Endothelial cell of umbilical vein (primary cell): ENCODE data around the gene IL10. TPM values are rescaled to one million over a fixed set of nuclear protein-coding genes. Genes with fewer than 3 reads are reported as not detected.

ENCODE experiments used
- BruUV-seq: library from RNA; stranded (reverse); fragments of 400-500 nt; replicated peaks from 2 replicates; lab custom pipeline; 2021; lab: Mats Ljungman, UMichigan
- CTCF ChIA-PET: fragments of 300-600, 350-600 bp; sonication (Branson Sonifier 250); formaldehyde crosslinking; loops from one replicate; lab custom pipeline; 2021; ENCODE audit warnings: antibody characterized with exemption, inconsistent platforms; lab: Charles Lee
- POLR2A ChIA-PET: fragments of 300-600, 350-600 bp; sonication (Branson Sonifier 250); formaldehyde crosslinking; loops from one replicate; lab custom pipeline; 2021; ENCODE audit warnings: antibody characterized with exemption, inconsistent platforms; lab: Charles Lee
- DNase-seq: peaks from one replicate; pipeline ENCODE4 v3.0.0-alpha.2; 2011; ENCODE audit warnings: low read depth, low spot score
- FAIRE-seq: peaks from 2 replicates; lab custom pipeline; 2011; peaks lifted over from hg19 to GRCh38; lab: Jason Lieb, UNC
- H2AFZ ChIP-seq: 2 replicates; pipeline ENCODE4 v1.6.0; 2012; ENCODE audit warnings: low read depth, low read length, control low read depth, inconsistent platforms
- H3K27ac ChIP-seq: 2 replicates; pipeline ENCODE4 v1.5.1; 2011; ENCODE audit warnings: low read depth, mild to moderate bottlenecking, control low read depth, low read length, moderate library complexity; ENCODE audit not compliant: insufficient read depth
- H3K27me3 ChIP-seq, 2 experiments: 2 replicates each; pipeline versions ENCODE4 v1.6.0 to v1.6.1; 2011; ENCODE audit warnings: low read length in 2 of 2, mixed read lengths in 1 of 2; ENCODE audit not compliant: control insufficient read depth in 2 of 2, insufficient read depth in 2 of 2
- H3K36me3 ChIP-seq, 2 experiments: 2 replicates in 1 of 2; 3 replicates in 1 of 2; pipeline ENCODE4 v1.5.1; 2011; ENCODE audit warnings: low read length in 2 of 2, mild to moderate bottlenecking in 1 of 2, moderate library complexity in 1 of 2; ENCODE audit not compliant: control insufficient read depth in 2 of 2, insufficient read depth in 2 of 2; ENCODE audit errors: extremely low read depth in 1 of 2
- H3K4me1 ChIP-seq: 3 replicates; pipeline ENCODE4 v1.5.1; 2011; ENCODE audit warnings: mild to moderate bottlenecking, low read length; ENCODE audit not compliant: control insufficient read depth, insufficient read depth; ENCODE audit errors: extremely low read depth
- H3K4me2 ChIP-seq: 2 replicates; pipeline ENCODE4 v1.6.1; 2011; ENCODE audit warnings: low read length, control low read depth, mixed read lengths; ENCODE audit not compliant: insufficient read depth
- H3K4me3 ChIP-seq, 3 experiments: fragments of 200-600 bp in 1 of 3; sonication (generic), shearing (Covaris generic) in 1 of 3; replicated peaks in 1 of 3; 2 replicates each; pipeline ENCODE4 v1.5.1; 2011 to 2016; ENCODE audit warnings: control low read depth in 3 of 3, low read length in 3 of 3, mild to moderate bottlenecking in 2 of 3, inconsistent platforms in 1 of 3, low read depth in 1 of 3, moderate library complexity in 1 of 3; ENCODE audit not compliant: insufficient read depth in 1 of 3
- H3K79me2 ChIP-seq: 2 replicates; pipeline ENCODE4 v1.6.0; 2012; ENCODE audit warnings: low read length, inconsistent platforms; ENCODE audit not compliant: control insufficient read depth, insufficient read depth
- H3K9ac ChIP-seq: replicated peaks from 2 replicates; pipeline ENCODE3; 2011; ENCODE audit warnings: low read length, control low read depth; ENCODE audit not compliant: insufficient read depth; ENCODE audit errors: extremely low read depth
- H3K9me1 ChIP-seq: replicated peaks from 3 replicates; pipeline ENCODE4 v1.6.0; 2011; ENCODE audit warnings: mild to moderate bottlenecking, low read length; ENCODE audit not compliant: control insufficient read depth, insufficient read depth; ENCODE audit errors: extremely low read depth
- H3K9me3 ChIP-seq: replicated peaks from 2 replicates; pipeline ENCODE4 v1.5.1; 2012; ENCODE audit warnings: low read length, inconsistent platforms; ENCODE audit not compliant: control insufficient read depth, insufficient read depth
- H4K20me1 ChIP-seq: replicated peaks from 2 replicates; pipeline ENCODE3; 2011; ENCODE audit warnings: mild to moderate bottlenecking, low read length; ENCODE audit not compliant: control insufficient read depth, insufficient read depth; ENCODE audit errors: extremely low read depth
- CTCF ChIP-seq, 2 donors: IDR thresholded peaks; 1 replicate in 1 of 2; 2 replicates in 1 of 2; pipeline ENCODE4 v1.5.1; 2011; ENCODE audit warnings: low read length in 2 of 2, mild to moderate bottlenecking in 2 of 2, moderate library complexity in 2 of 2, control low read depth in 1 of 2, inconsistent platforms in 1 of 2, low read depth in 1 of 2; ENCODE audit not compliant: insufficient read depth in 1 of 2; ENCODE audit errors: extremely low read depth in 1 of 2
- EZH2 ChIP-seq: IDR thresholded peaks from 2 replicates; pipeline ENCODE4 v1.6.1; 2012; ENCODE audit warnings: borderline replicate concordance, low read depth, mild to moderate bottlenecking, moderate library complexity, low read length, inconsistent platforms; ENCODE audit not compliant: severe bottlenecking
- FOS ChIP-seq: IDR thresholded peaks from 2 replicates; pipeline ENCODE4 v1.6.1; 2011; ENCODE audit warnings: mild to moderate bottlenecking, low read length, moderate library complexity, borderline replicate concordance; ENCODE audit not compliant: insufficient read depth
- MAX ChIP-seq: IDR thresholded peaks from 2 replicates; pipeline ENCODE4 v1.6.1; 2011; ENCODE audit not compliant: insufficient read depth, insufficient read length
- dilution Hi-C: fragments of 300-500 bp; cut with MboI; formaldehyde crosslinking; loops from one replicate; pipeline ENCODE4 v1.15.0; 2019; ENCODE audit warnings: low sequenced_read_pairs; ENCODE audit not compliant: extremely low pct_ligation_motif_present
- intact Hi-C: fragments of 100-400 bp; cut with micrococcal nuclease; formaldehyde crosslinking; loops from one replicate; pipeline ENCODE4 v1.10.0; 2022
- polyA plus RNA-seq, 4 experiments: library from polyadenylated mRNA; depleted of rRNA in 3 of 4; stranded (reverse) in 3 of 4; unstranded in 1 of 4; fragments of >200 nt; gene quantifications; 2 replicates each; pipeline versions ENCODE4 v1.2.1 to v1.2.3, GENCODE V29; 2011 to 2012; ENCODE audit warnings: missing spikeins in 1 of 4
- total RNA-seq: library from RNA; stranded (reverse); gene quantifications from 2 replicates; pipeline ENCODE4 v1.2.3, GENCODE V29; 2021

The IL10 gene
- total and polyA plus RNA-seq, 2 donors (not counting 3 experiments of a cell fraction or from before 2014, with no cell fraction given): not detected

- dilution Hi-C loops: no loop called here
- H2AFZ ChIP-seq: no peak overlapping the region
- no TSS peak for BruUV-seq
- no peaks in the 10 kb centered on the region for H3K4me1 ChIP-seq
- ChIA-PET POLR2A (no interaction called here), CTCF (interaction anchor here (0.8 to 1.9 kb wide), 4 partner anchors 14 to 822 kb away, joined by 3 to 7 read pairs (median 4); no protein-coding TSS in a partner anchor)
- no peaks in the 10 kb centered on the region for H3K79me2 ChIP-seq
- no peak overlapping the region for H3K27ac ChIP-seq
- H3K9me3 ChIP-seq: no peaks in the 10 kb centered on the region
- TF ChIP-seq MAX (no peak), FOS (no peak), EZH2 (no peak), CTCF (IDR thresholded peaks at IDR 0.05; ENCODE audit: extremely low read depth in 1 of 2, insufficient read depth in 1 of 2, low read depth in 1 of 2, low read length in 2 of 2) (peak; percentile 33 to 57)
- H3K4me3 ChIP-seq: no peak overlapping the region
- H3K9ac ChIP-seq: no peak overlapping the region
- intact Hi-C loops: loop anchor here (1.0 kb wide), 1 partner anchor 114 kb away; no protein-coding TSS in a partner anchor
- DNase-seq (no peak), FAIRE-seq (no peak)
- no peaks in the 10 kb centered on the region for H3K9me1 ChIP-seq
- no peaks in the 10 kb centered on the region for H3K36me3 ChIP-seq
- no peak overlapping the region for H3K4me2 ChIP-seq
- no peaks in the 10 kb centered on the region for H3K27me3 ChIP-seq
- no peaks in the 10 kb centered on the region for H4K20me1 ChIP-seq
Observed at GRCh38 chr1:206797534-206798383, 25.5 kb upstream of the IL10 start.
